GM19463 (cell line): ENCODE data around the gene ATF3.

ENCODE experiments used
- ATAC-seq: cut with Tn5 transposase; IDR thresholded peaks from one replicate; pipeline ENCODE4 v1.9.1; 2021; ENCODE audit warnings: mild to moderate bottlenecking, moderate library complexity; ENCODE audit not compliant: unreplicated experiment

Gene ATF3

DNA sequence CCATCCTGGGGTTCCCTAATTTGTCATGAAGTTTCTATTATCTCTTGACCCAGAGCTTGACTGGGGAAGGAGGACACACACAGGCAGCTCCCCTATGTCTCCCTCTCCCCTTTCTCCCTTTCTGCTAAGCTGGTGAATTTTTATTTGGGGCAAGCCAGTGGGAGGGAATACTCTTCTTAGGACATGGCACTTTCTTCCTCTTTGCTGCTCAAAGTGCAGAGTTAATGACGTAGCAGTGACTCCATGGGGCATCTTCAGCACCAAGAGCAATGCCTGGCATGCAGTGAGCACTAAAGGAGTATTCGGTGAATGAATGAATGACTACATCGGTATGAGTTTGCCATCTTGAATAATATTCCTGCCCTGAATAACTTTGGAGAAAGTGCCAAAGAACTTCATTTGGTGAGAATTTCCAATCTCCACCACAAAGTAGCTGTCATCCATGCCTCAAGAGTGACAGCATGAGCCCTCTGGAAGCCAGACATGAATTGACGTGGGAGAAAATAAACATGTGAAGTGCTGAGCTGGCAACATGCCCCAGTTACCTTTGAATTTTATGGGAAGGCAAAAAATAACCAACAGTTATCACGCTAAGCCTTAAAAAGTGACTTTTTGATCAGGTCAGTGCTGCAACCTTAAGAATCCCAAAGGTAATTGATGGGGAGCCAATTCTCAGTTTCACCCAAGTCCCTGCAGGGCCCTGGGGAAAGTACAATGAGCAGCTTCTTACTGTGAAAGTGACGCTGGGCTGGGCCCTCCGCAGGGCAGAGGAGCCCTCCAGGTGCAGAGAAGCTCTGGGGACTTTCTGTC lies 22.1 kb upstream of the ATF3 start:
- peak; percentile 99 for ATAC-seq

DNA sequence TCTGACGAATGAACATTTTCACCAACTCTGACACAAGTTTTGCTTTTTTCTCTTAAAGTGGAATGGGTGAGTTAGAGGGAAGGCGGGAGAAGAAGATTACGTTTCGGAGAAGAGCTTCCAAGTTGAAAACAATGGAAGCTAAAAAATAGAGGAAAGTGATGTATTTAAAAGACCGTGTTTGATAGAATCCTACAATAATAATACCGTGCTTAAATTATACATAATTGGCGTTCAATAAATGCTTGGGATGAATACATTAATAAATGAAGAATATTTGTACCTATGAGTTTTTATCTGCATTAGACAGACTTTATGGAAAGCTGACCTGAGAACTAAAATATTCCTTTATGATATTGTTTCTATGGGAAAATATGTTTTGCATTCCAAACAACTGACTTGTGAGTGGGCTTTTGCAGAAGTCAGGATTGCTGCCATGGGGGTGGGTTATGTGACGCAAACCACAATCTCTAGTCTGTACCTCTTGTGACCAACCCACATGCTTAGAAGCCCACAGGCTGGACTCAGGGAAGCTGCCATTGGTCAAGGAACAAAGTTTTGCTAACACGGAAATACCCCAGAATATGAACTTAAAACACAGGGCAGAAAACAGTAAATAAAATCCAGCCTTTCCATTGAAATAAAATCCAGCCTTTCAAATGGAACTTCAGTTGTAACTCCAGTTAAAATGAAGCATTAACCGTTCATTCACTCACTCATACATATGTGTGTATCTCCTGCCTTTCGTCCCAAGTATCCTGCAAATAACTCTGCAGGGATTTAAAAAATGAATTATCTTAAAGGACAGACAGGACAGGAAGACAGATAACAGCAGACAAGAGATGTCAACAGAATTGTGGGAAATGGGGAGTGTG lies 21.3 kb upstream of the ATF3 start:
- no peak for ATAC-seq

DNA sequence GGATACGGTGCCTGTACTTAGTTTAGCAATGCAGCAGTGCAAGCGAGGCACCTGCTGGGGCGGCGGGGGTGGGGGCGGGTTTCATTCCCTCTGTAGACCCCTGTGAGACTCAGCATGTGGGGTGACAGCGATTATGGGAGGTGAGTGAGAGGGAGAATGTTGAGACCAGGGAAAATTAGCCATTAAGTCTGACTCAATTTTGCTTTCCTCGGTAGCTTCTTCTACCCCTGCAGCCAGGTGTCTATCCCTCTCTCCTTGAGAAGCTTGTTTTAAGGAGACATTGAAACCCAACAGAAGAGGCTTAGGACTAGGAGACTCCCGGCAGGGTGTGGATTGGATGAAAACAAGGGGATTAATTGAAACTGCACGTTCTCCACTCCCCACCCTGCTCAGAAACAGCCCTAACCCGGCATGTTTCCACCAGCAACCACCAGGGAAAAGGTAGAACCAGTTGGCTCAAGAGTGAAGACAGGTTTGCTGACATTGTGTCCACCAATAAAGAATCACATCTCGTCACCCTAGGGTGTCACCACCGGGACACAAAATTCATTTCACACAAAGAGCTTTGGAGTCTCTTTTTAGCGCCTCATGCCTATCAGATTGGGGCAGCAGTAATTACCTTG lies 20.6 kb upstream of the ATF3 start:
- no peak for ATAC-seq

DNA sequence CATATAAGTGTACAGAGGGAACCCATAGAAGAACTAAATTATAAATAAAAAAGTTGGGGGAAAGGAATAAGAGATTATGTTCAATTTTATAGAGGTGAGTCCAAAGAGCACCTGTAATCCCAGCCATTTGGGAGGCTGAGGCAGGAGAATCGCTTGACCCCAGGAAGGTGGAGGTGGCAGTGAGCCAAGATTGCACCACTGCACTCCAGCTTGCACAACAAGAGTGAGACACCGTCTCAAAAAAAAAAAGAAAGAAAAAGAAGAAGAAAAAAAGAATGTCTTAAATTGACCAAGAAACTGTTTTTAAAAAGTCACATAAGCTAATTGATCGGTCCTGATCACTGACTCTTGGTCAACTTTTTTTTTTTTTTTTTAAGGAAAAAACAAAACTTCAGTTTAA lies 19.1 kb upstream of the ATF3 start:
- ATAC-seq, result no peak

DNA sequence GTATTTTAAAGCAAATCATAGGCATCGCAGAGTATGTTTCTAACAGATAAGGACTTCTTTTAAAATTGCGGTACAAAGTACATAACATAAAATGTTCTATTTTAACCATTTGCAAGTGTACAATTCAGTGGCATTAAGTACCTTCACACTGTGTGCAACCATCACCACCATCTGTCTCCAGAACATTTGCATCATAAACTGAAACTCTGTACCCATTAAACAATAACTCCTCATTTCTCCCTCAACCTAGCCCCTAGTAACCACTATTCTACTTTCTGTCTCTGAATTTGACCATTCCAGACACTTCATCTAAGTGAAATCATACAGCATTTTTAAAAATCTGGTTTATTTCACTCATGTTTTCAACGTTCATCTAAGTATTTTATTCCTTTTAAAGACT lies 16.6 kb upstream of the ATF3 start:
- ATAC-seq, result peak; percentile 53

DNA sequence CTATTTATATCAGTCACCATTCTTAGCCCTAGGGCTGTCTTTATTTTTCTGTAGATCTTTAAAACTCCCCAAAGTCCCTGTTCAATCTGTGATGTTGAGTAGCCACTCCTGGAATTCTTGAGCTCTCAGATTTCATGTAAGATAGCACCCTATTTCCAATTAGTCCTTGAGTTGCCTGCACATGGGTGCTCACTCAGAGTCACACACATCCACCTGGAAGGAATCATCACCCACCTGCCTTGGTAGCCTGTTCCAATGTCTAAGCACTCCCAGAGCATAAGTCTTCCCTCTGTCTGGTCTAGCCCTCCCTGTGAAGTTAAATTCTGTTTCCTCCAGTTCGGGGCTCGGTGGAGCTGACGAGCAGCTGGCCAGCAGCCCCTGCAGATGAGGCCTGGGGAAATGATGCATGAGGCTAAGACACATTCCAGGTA lies 14.7 kb upstream of the ATF3 start:
- ATAC-seq, result no peak

DNA sequence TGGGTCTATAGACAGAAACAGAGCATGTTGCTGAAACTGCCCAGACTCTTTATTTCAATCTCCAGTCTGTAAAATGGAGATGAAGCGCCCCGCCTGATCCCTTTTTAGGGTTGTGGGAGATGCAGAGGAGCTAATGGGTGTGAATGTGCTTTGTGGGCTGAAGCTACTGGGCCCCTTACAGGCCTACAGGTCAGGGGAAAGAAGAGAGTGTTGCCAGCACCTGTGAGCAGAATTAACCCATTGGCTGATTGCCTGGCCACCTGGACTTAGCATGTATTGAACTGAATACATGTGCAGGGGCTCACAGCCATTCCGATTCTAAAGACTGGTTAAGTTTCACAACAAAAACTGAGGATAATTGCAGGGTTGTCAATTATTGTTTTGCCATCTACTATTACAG lies 13.9 kb upstream of the ATF3 start:
- no peak for ATAC-seq

DNA sequence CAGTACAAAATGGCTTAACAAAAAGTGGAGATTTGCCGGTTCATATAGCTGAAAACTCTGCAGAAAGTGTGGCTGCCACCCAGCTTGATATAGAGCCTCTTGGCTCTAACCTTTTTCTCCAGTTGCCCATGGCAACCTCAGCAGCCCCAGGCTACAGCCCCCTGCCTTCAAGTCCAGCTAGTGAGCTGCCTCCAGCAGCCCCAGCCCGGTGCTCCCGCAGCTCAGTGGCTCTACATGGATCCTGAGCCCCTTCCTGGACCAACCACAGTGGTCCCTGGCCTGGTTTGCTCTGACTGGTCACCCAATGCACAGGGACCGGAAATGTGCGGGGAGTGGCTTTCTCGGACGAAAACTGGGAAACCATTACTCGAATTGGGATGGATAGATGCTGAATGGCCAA lies 13.3 kb upstream of the ATF3 start:
- ATAC-seq, result no peak

DNA sequence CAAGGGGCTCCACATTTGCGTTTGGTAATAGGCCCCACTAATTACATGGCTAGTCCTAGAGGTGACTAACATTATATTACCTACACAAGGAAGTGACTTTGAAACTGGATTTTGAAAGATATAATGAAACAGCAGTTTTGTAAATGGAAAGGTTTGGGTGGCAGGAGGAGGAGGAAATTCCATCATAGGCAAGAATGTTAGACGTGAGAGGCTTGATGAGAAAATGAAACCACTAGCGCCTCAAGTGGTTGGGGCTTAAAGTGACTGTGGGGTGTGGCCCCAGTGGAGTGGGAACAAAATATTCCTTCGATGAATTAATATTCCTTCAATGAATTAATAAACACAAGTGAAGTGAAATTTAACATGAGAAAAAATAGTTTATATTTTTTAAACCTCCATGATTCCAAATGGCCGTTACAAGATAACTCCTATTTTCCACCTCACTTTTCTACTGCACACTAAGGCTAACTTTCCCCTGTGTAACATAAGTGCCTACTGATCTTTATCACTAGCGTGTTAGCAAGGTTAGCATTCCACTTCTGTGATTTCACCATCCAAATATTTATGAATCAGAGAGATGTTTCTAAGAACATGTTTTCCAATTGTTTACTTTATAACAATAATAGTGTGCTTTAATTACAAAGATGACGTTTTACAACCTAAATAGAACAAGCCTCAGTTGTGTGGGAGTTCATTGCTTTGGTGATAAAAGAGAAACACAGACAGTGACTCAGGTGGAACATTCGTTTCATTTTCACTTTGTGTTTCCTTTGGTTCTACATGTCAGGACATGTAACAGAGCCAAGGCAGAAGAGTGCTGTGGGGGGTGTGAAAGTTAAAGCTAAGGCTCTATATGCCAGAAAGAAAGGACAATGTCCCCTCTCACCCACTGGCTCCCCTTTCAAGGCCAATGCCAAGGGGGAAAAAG lies 12.5 kb upstream of the ATF3 start:
- ATAC-seq, result peak; percentile 86

DNA sequence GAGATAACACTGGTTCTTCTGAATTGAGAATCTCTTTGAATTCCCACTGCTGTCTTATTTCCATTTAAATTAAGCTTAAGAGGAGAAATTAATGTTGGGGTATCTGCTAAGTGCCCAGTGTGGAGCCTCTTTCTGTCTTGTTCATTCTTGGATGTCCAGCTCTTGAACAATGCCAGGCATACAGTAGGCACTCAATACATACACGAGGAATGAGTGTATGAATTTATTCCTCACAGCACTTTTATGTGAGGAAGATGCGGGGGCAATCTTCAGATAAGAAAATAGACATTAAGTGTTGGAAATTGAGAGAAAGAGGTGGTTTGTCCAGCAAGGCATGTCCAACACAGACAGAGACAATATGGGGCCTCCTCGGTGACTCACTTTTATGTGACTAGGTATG lies 11.8 kb upstream of the ATF3 start:
- ATAC-seq, result no peak

DNA sequence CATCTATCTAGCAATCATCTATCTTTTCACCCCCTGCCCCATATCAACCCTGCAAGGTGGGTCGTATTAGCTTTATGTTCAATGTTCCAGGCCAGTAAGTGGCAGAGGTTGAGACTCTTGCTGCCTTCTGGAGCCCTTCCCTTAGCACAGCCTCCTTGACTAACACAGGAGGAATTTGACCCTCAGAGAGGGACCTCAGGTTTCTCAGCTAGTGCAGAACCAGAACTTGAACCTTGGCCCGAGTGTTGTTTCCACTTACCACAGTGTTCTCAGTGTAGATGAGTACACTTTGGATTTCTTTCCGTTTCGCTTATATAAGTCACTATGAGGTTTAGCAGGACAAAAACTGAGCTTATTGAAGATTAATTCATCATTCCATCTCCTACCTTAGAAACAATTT lies 11.1 kb upstream of the ATF3 start:
- no peak for ATAC-seq

DNA sequence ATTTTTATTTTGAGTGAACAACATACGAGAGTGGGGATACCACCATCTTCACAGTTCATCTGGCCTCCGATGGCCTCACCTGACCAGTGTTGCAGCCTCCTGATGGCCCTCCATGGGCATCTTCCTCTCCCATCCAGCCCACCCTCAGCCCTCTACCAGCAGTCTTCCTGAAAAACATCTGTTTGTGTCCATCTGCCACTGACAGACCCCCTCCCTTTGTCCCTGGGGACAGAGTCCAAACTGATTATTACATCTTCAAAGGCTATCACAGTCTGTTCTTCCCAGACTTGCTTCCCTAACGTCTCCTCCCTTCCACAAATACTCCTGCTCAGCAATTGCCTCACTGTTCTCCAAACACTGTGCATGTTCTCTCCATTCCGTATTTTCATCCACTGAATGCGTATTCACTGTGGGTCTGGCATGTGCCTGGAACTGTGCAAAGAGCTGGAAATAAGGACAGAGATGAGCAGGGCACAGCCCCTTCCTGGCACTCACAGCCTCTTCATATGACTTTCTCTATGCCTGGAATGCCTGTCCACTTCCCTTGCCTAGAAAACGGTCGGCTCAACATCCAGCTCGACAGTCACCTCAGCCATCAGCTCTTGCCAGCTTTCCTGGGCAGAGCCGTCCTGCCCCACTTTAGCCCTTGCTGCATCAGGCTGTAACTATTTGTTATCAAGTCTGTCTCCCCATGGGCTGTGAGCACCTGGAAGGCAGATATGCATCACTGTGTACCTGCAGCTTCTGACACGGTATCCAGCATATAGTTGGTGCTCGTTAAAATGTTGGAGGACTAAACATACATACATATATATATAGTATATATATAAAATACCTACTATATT lies 8.3 kb upstream of the ATF3 start:
- ATAC-seq, result no peak

DNA sequence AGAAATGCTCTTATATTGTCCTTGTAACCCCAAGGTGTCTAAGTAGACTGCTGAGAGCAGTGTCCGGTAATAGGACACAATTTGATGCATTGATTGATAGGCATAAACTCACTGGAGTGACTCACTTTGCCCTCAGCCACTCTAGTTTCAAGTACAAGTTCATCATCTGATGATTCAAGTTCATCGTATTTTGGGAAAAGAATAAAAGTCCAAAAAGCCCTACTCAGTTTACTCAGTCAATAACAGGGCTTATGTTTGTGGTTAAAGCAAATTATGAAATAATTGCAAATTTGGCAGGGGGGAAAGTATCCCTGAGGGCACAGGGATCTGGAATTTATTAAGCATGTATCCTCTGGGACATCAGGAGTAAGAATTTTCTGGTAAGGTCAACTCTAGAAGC lies 7.6 kb upstream of the ATF3 start:
- ATAC-seq, result no peak

DNA sequence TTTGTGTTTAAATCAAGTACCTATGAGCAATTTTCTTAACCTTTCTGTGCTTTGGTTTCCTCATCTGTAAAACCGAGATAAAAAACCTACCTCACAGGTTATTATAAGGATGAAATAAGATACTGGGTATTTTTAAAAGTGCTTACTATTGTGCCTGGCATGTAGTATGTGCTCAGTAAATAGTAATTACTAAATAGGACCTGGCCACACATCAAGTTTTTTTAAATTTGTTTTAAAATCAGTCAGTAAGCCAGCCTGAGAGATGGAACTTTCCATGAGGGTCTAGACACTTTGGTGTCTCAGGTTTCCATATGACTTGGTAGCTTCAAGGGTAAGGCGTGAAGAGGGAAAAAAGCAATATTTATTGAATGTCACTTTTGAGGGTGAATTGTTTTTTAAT lies 7.0 kb upstream of the ATF3 start:
- ATAC-seq, result no peak

DNA sequence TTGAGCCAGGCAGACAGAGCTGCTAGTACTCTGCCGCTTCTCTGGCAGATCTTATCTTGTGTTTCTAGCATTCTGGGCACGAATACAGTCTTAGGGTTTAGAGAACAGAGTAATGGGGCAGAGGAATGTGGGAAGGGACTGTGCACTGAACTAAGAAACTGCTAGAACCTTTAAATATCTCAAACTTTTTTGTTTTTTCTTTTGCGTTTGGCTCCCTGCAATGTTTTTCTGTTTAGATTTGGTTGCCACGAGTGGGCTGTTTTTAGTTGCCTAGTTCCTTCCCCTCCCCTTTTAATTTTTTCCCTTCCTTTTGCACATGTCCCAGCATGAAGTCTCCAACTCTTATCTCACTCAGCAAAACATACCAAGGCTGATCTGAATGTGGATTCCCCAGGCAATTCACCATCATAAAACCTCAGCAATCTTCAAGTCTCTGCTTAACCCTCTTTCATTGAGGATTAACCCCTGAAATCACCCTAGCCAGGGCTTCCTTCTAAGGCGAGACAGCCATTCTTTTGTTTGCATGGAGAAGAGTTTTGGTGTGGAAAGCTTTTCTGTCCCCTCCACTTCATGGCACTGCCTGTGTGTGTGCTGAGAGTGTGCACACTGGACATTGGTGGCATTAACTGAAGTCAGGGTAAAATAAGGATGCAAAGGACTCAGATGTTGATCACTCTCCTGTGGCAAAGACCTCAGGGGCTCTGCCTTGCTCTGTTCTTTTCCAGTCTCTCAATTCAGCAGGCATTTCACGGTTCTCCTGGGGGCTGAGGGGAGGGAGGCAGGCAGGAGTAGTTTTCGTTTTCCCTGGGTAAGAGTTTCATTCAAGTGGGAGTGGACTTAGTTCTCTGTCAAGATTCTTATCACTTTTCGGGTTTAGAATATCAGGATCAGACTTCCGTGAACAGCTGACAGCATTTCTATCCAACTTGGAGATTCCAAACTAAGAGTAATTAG lies 2.8 kb upstream of the ATF3 start:
- no peak for ATAC-seq

DNA sequence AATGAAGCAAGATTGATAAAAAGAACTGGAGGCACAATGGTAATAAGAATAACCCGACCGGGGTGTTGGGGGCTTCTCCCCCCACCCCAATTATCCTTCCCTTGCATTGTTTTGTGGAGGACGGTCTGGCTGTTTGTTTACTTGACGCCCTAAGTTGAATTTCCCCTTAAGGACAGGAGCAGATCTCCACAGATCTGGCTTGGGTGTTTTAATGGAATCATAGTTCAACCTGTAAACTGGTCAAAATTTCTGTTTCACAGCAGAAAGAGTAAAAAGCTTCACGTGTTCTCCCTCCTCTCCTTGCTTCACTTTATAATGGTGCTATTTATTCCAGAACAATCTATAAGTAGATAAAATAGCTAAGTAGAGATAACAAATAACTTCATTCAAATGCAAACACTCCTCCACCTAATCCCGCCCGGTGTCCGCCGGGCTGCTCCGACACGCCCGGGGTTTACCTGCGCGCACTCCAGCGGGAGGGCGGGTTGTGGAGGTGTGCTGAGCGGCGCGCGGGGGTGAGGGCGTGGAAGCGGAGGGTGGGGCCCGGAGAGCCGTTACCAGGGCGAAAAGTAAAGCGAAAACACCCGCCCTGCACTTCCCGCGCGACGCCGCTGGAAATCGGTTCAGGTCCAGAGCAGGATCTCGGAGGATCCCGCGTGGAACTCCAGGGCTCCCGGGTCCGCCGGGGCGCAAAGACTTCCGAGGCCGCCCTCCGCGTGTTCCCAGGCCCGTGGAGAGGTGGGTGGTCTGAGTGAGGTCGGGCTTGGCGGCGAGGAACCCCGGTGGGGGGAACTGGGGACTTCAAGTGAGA lies 2.0 kb upstream of the ATF3 start:
- no peak for ATAC-seq

DNA sequence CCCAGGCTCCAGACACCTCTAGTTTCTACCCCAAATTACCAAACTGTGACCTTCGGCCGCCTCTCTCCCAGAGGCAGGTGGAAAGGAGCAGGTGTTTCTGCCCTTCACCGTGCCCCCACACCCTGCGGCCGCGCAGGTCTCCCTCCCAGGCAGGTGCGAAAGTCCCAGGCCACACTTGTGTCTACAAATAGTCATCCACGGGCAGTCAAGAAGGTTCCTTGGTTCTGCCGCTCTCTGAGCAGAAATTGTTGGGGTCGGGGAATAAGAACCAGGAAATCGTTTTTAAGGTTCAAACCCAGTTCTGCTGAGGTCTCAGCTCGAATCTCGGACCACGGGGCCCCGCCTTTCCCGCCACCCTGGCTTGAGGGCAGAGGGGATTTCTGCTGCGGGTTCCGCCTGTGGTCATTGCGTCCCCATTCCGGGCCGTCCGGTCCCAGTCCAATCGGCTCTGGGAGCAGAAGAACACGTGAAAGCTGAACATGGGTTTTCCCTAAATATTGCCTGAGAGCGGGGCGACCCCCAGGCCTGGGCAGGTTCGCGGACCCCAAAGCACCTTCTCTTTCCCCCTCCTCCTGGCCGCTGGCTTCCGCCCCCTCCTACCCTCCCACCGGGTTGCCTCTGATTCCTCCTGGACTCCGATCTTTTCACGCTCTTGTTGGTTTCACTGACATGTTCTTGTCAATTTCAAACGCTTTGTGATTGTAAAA lies 1.2 kb upstream of the ATF3 start:
- ATAC-seq, result no peak
